ENCODE data around the gene APOA5. TPM values are rescaled to one million over a fixed set of nuclear protein-coding genes. Genes with fewer than 3 reads are reported as not detected.

APOA5 gene
- polyA plus RNA-seq, 3 donors = not detected

DNA sequence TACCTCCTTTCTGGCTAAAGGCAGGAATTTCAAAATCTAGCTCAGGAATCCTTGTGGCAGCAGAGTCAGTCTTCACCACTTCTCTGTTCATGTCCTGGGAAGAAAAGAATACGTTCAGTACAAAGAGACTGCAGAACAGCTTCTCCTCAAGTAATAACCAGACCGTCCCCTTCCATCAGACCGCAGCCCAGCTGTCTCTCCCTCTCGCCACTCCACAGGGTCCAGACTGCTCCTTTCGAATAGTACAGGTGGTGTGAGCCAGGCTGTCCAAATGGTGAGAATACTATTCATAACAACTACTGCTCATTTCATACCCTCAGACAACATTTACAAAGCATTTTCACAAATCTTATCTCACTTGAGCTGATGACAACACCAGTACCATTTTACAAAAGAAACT lies 4.7 kb downstream of the APOA5 start:
- Mint-ChIP-seq H3K4me1 (peaks cover 29% of the 10 kb centered on the region), H3K9me3 (peaks cover 0 to 2% (median 0%) of the 10 kb centered on the region in 7 donors), H3K27ac (peak overlapping the region; percentile 29 to 93 (median 79)), H3K36me3 (peaks cover 47 to 53% of the 10 kb centered on the region in 2 donors), H3K4me3 (peak overlapping the region; percentile 94 to 95), H3K27me3 (ENCODE audit: low read depth in 3 of 3) (peaks cover 6 to 14% (median 7%) of the 10 kb centered on the region in 3 donors)
- Histone ChIP-seq H4K20me1 (ENCODE audit: insufficient read depth, low read length) (peaks cover 4% of the 10 kb centered on the region), H3K27me3 (ENCODE audit: control insufficient read depth in 2 of 2, insufficient read depth in 2 of 2, low read length in 2 of 2) (no peaks in the 10 kb centered on the region), H3K9me3 (replicated peaks in 1 of 2; ENCODE audit: control insufficient read depth in 1 of 2, insufficient read depth in 1 of 2, low read length in 2 of 2) (no peaks in the 10 kb centered on the region), H3K27ac (ENCODE audit: low read depth in 1 of 2, low read length in 2 of 2) (peak overlapping the region in 1 of 2 donors; percentile 94), H3K9ac (ENCODE audit: insufficient read depth, low read length, poor library complexity, severe bottlenecking) (peak overlapping the region; percentile 94), H3K36me3 (replicated peaks in 1 of 2; ENCODE audit: control insufficient read depth in 1 of 2, insufficient read depth in 2 of 2, low read length in 2 of 2) (peaks cover 47 to 48% of the 10 kb centered on the region in 2 donors), H2AFZ (ENCODE audit: insufficient read depth, low read depth, low read length, poor library complexity, severe bottlenecking) (peak overlapping the region; percentile 98), H3K4me3 (replicated peaks in 1 of 3; ENCODE audit: low read depth in 2 of 3, low read length in 3 of 3) (peak overlapping the region; percentile 85 to 92 (median 90)), H3K4me2 (replicated peaks; ENCODE audit: extremely low read depth, low read length, poor library complexity, severe bottlenecking) (peak overlapping the region; percentile 86), H3K4me1 (ENCODE audit: control insufficient read depth in 1 of 2, insufficient read depth in 2 of 2, low read length in 2 of 2) (peaks cover 22 to 26% of the 10 kb centered on the region in 2 donors), H3K79me2 (ENCODE audit: insufficient read depth, low read length) (peaks cover 34% of the 10 kb centered on the region)
- no peak for DNase-seq
- WGBS (ENCODE audit: insufficient coverage) = 69% methylated on average over 3 of the region's 5 CpGs
- intact Hi-C loops (cut with micrococcal nuclease) = loop anchor here (5.0 to 10.0 kb wide), 2 partner anchors 445 to 538 kb away; partner anchors contain the start of genes CEP164 (in 1 of the 2), PCSK7 (in 1 of the 2) and RNF214 (in 1 of the 2)
- no peak for TF ChIP-seq CTCF (IDR thresholded peaks at IDR 0.05)

DNA sequence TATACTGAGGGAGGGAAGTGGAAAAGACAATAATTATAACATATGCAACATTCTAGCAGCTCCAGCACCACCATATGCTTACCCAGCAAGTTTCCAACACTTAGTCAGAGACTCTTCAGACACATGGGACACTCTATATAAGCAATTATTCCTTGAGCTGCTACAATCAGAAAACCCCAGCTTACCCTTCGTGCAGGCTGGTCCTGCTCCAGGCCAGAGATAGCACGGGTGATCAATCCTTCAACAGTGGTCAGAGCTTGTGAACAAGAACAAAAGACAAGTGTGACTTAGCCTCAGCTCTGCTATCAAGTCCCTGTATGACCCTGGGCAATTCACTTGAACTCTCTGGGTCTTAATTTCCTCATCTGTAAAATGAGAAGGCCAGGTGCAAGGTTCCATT lies 5.4 kb downstream of the APOA5 start:
- H3K4me2 ChIP-seq (replicated peaks; ENCODE audit: extremely low read depth, low read length, poor library complexity, severe bottlenecking) = no peak overlapping the region
- peaks cover 51 to 55% of the 10 kb centered on the region in 2 donors for H3K36me3 ChIP-seq (replicated peaks in 1 of 2; ENCODE audit: control insufficient read depth in 1 of 2, insufficient read depth in 2 of 2, low read length in 2 of 2)
- peaks cover 0 to 2% (median 0%) of the 10 kb centered on the region in 7 donors for H3K9me3 Mint-ChIP-seq
- no peak overlapping the region for H3K4me3 ChIP-seq (replicated peaks in 1 of 3; ENCODE audit: low read depth in 2 of 3, low read length in 3 of 3)
- H2AFZ ChIP-seq (ENCODE audit: insufficient read depth, low read depth, low read length, poor library complexity, severe bottlenecking) = no peak overlapping the region
- peaks cover 4 to 9% (median 6%) of the 10 kb centered on the region in 3 donors for H3K27me3 Mint-ChIP-seq (ENCODE audit: low read depth in 3 of 3)
- peaks cover 34% of the 10 kb centered on the region for H3K79me2 ChIP-seq (ENCODE audit: insufficient read depth, low read length)
- no peaks in the 10 kb centered on the region for H3K9me3 ChIP-seq (replicated peaks in 1 of 2; ENCODE audit: control insufficient read depth in 1 of 2, insufficient read depth in 1 of 2, low read length in 2 of 2)
- DNase-seq = no peak
- peaks cover 25% of the 10 kb centered on the region for H3K4me1 Mint-ChIP-seq
- TF ChIP-seq CTCF (IDR thresholded peaks at IDR 0.05) = no peak
- H3K4me1 ChIP-seq (ENCODE audit: control insufficient read depth in 1 of 2, insufficient read depth in 2 of 2, low read length in 2 of 2) = peaks cover 18 to 22% of the 10 kb centered on the region in 2 donors
- peaks cover 4% of the 10 kb centered on the region for H4K20me1 ChIP-seq (ENCODE audit: insufficient read depth, low read length)
- peaks cover 52 to 59% of the 10 kb centered on the region in 2 donors for H3K36me3 Mint-ChIP-seq
- H3K4me3 Mint-ChIP-seq = no peak overlapping the region
- no peak overlapping the region for H3K9ac ChIP-seq (ENCODE audit: insufficient read depth, low read length, poor library complexity, severe bottlenecking)
- intact Hi-C loops (cut with micrococcal nuclease) = loop anchor here (5.0 to 10.0 kb wide), 2 partner anchors 446 to 538 kb away; partner anchors contain the start of genes CEP164 (in 1 of the 2), PCSK7 (in 1 of the 2) and RNF214 (in 1 of the 2)
- no peak overlapping the region for H3K27ac Mint-ChIP-seq
- H3K27ac ChIP-seq (ENCODE audit: low read depth in 1 of 2, low read length in 2 of 2) = no peak overlapping the region
- 95% methylated on average over 2 of the region's 2 CpGs for WGBS (ENCODE audit: insufficient coverage)
- no peaks in the 10 kb centered on the region for H3K27me3 ChIP-seq (ENCODE audit: control insufficient read depth in 2 of 2, insufficient read depth in 2 of 2, low read length in 2 of 2)
